ENCODE measurements around the gene OR56A3. TPM values are rescaled to one million over a fixed set of nuclear protein-coding genes. Genes with fewer than 3 reads are reported as not detected.

The OR56A3 gene
- total and polyA plus RNA-seq, 2 experiments from 2014 or later = not detected

DNA sequence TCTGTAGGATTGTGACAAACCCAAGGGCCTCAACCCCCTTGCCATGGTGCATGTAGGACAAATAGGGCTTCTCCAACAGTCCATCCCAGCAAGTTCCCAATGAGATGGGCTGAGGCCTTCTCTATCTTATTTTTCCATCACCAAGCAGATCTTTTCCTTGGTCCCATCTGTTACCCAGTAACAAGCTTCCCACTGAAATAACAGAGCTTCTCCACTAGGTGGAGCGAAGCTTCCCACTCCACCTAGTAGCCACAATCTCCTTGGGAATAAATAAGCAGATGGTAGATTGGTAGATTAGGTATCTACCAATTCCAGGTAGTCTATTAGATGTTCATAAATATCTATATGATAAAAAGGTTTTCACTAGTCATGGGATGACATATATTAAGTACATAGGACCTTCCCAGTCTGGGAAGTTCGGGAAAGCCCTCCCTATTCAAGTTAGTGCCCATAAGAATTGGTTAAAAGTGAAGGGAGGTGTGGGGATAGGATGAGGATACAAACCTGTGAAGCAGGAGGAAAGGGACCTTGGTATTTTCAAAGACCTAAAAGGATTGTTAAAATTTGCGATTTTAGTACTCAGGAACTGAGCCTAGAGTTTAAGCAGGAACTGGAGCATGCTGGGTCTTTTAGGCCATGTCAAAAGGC lies 50.7 kb downstream of the OR56A3 start:
- no peaks in the 10 kb centered on the region for H3K9me2 ChIP-seq (ENCODE audit: insufficient read depth)
- no peak overlapping the region for H3K27ac ChIP-seq (ENCODE audit: low read depth)
- DNase-seq (ENCODE audit: low spot score) = peak; percentile 65
- Mint-ChIP-seq H3K27me3 (ENCODE audit: insufficient read depth, low read depth, poor library complexity) (peaks cover 2% of the 10 kb centered on the region), H3K4me3 (no peak overlapping the region), H3K27ac (0 out of 2 replicates have a peak overlapping the region, but pooled peaks have one; percentile 61), H3K4me1 (peaks cover 3% of the 10 kb centered on the region; the same call in 1 of the 3 replicates), H3K9me3 (no peaks in the 10 kb centered on the region), H3K36me3 (ENCODE audit: low read depth) (no peaks in the 10 kb centered on the region)
- no peaks in the 10 kb centered on the region for H4K20me1 ChIP-seq (replicated peaks; ENCODE audit: insufficient read depth)
- no peak overlapping the region for H2AFZ ChIP-seq
- no peaks in the 10 kb centered on the region for H3F3A ChIP-seq (replicated peaks; ENCODE audit: low read depth)
- no peak for TF ChIP-seq ZNF114 (CRISPR knock-in tag; IDR thresholded peaks at IDR 0.05)
- TF ChIP-seq, protein P1, sequence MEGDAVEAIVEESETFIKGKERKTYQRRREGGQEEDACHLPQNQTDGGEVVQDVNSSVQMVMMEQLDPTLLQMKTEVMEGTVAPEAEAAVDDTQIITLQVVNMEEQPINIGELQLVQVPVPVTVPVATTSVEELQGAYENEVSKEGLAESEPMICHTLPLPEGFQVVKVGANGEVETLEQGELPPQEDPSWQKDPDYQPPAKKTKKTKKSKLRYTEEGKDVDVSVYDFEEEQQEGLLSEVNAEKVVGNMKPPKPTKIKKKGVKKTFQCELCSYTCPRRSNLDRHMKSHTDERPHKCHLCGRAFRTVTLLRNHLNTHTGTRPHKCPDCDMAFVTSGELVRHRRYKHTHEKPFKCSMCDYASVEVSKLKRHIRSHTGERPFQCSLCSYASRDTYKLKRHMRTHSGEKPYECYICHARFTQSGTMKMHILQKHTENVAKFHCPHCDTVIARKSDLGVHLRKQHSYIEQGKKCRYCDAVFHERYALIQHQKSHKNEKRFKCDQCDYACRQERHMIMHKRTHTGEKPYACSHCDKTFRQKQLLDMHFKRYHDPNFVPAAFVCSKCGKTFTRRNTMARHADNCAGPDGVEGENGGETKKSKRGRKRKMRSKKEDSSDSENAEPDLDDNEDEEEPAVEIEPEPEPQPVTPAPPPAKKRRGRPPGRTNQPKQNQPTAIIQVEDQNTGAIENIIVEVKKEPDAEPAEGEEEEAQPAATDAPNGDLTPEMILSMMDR (conservative IDR thresholded peaks at IDR 0.05; ENCODE audit: low read depth in 2 of 2) = peak; percentile 71 to 83
- H3K79me2 ChIP-seq (replicated peaks; ENCODE audit: insufficient read depth) = no peaks in the 10 kb centered on the region
- no peaks in the 10 kb centered on the region for H3K36me3 ChIP-seq (ENCODE audit: insufficient read depth)
- no peaks in the 10 kb centered on the region for H3K27me3 ChIP-seq (ENCODE audit: insufficient read depth)
- H3K4me2 ChIP-seq = no peak overlapping the region
- peak; percentile 83 for ATAC-seq
- H3K4me3 ChIP-seq = no peak overlapping the region
- H3K4me1 ChIP-seq (ENCODE audit: insufficient read depth) = no peaks in the 10 kb centered on the region

- H3K36me3 Mint-ChIP-seq (ENCODE audit: low read depth) = no peaks in the 10 kb centered on the region
- Histone ChIP-seq H2AFZ (no peak overlapping the region), H3K4me3 (no peak overlapping the region), H3F3A (replicated peaks; ENCODE audit: low read depth) (no peaks in the 10 kb centered on the region), H3K36me3 (ENCODE audit: insufficient read depth) (no peaks in the 10 kb centered on the region), H3K4me2 (no peak overlapping the region), H3K9me2 (ENCODE audit: insufficient read depth) (no peaks in the 10 kb centered on the region), H3K27me3 (ENCODE audit: insufficient read depth) (no peaks in the 10 kb centered on the region), H3K79me2 (replicated peaks; ENCODE audit: insufficient read depth) (no peaks in the 10 kb centered on the region), H3K27ac (ENCODE audit: low read depth) (no peak overlapping the region), H4K20me1 (replicated peaks; ENCODE audit: insufficient read depth) (no peaks in the 10 kb centered on the region), H3K4me1 (ENCODE audit: insufficient read depth) (no peaks in the 10 kb centered on the region)
- H3K4me1 Mint-ChIP-seq = peaks cover 3% of the 10 kb centered on the region; the same call in 1 of the 3 replicates
- H3K27me3 Mint-ChIP-seq (ENCODE audit: insufficient read depth, low read depth, poor library complexity) = peaks cover 2% of the 10 kb centered on the region
- no peaks in the 10 kb centered on the region for H3K9me3 Mint-ChIP-seq
- DNase-seq (ENCODE audit: low spot score) (no peak), ATAC-seq (no peak)
- no peak overlapping the region for H3K4me3 Mint-ChIP-seq
- no peak overlapping the region for H3K27ac Mint-ChIP-seq
- TF ChIP-seq EZH2 (IDR thresholded peaks at IDR 0.05; ENCODE audit: low read depth, unreplicated experiment) (no peak), STAT1 (IDR thresholded peaks at IDR 0.05; ENCODE audit: unreplicated experiment) (no peak)
- TF ChIP-seq, protein P1 (conservative IDR thresholded peaks at IDR 0.05; ENCODE audit: low read depth in 2 of 2) = no peak
These were observed 52.7 kb downstream of the OR56A3 start for GRCh38 chr11:5994791-5995190.

Other genes with a start within 250 kb of the OR56A3 start
- 0.28 TPM in 1 of 2 replicates, not detected in the other for gene OR56B1, start 205.8 kb upstream of the OR56A3 start, total RNA-seq (2014; rRNA removed; shearing (Covaris generic))
- not detected in 2 replicates for gene OR56B1, start 205.8 kb upstream of the OR56A3 start, polyA plus RNA-seq (2016; fragmentation: Nextera tagmentation; extraction: Ambion mirVana)
- gene OR52N4, start 188.0 kb upstream of the OR56A3 start, total RNA-seq (2014; rRNA removed; shearing (Covaris generic)) = 0.27 TPM in 1 of 2 replicates, not detected in the other
- gene OR52N4, start 188.0 kb upstream of the OR56A3 start, polyA plus RNA-seq (2016; fragmentation: Nextera tagmentation; extraction: Ambion mirVana) = not detected in 2 replicates
- not detected in 2 replicates for gene OR52N5, start 158.9 kb upstream of the OR56A3 start, total RNA-seq (2014; rRNA removed; shearing (Covaris generic))
- not detected in 2 replicates for gene OR52N5, start 158.9 kb upstream of the OR56A3 start, polyA plus RNA-seq (2016; fragmentation: Nextera tagmentation; extraction: Ambion mirVana)
- gene OR52N1, start 151.0 kb upstream of the OR56A3 start, total RNA-seq (2014; rRNA removed; shearing (Covaris generic)) = not detected in 2 replicates
- not detected in 2 replicates for gene OR52N1, start 151.0 kb upstream of the OR56A3 start, polyA plus RNA-seq (2016; fragmentation: Nextera tagmentation; extraction: Ambion mirVana)
- gene OR52N2, start 133.3 kb upstream of the OR56A3 start, total RNA-seq (2014; rRNA removed; shearing (Covaris generic)) = 0.89 TPM in 1 of 2 replicates, not detected in the other
- gene OR52N2, start 133.3 kb upstream of the OR56A3 start, polyA plus RNA-seq (2016; fragmentation: Nextera tagmentation; extraction: Ambion mirVana) = 0.19 and 0.43 TPM in 2 replicates
- gene OR52E6, start 100.4 kb upstream of the OR56A3 start, total RNA-seq (2014; rRNA removed; shearing (Covaris generic)) = 0.66 TPM in 1 of 2 replicates, not detected in the other
- gene OR52E6, start 100.4 kb upstream of the OR56A3 start, polyA plus RNA-seq (2016; fragmentation: Nextera tagmentation; extraction: Ambion mirVana) = not detected in 2 replicates
- gene OR52E8, start 84.6 kb upstream of the OR56A3 start, total RNA-seq (2014; rRNA removed; shearing (Covaris generic)) = 0.21 TPM in 1 of 2 replicates, not detected in the other
- not detected in 2 replicates for gene OR52E8, start 84.6 kb upstream of the OR56A3 start, polyA plus RNA-seq (2016; fragmentation: Nextera tagmentation; extraction: Ambion mirVana)
- gene OR52E4, start 61.6 kb upstream of the OR56A3 start, total RNA-seq (2014; rRNA removed; shearing (Covaris generic)) = not detected in 2 replicates
- gene OR52E4, start 61.6 kb upstream of the OR56A3 start, polyA plus RNA-seq (2016; fragmentation: Nextera tagmentation; extraction: Ambion mirVana) = not detected in 2 replicates
- gene OR52E5, start 49.0 kb upstream of the OR56A3 start, total RNA-seq (2014; rRNA removed; shearing (Covaris generic)) = not detected in 2 replicates
- gene OR52E5, start 49.0 kb upstream of the OR56A3 start, polyA plus RNA-seq (2016; fragmentation: Nextera tagmentation; extraction: Ambion mirVana) = not detected in 2 replicates
- gene OR56A5, start 26.2 kb downstream of the OR56A3 start, total RNA-seq (2014; rRNA removed; shearing (Covaris generic)) = 1.9 TPM in 1 of 2 replicates, not detected in the other
- not detected in 2 replicates for gene OR56A5, start 26.2 kb downstream of the OR56A3 start, polyA plus RNA-seq (2016; fragmentation: Nextera tagmentation; extraction: Ambion mirVana)
- 0.17 TPM in 1 of 2 replicates, not detected in the other for gene OR52L1, start 44.7 kb downstream of the OR56A3 start, total RNA-seq (2014; rRNA removed; shearing (Covaris generic))
- not detected in 2 replicates for gene OR52L1, start 44.7 kb downstream of the OR56A3 start, polyA plus RNA-seq (2016; fragmentation: Nextera tagmentation; extraction: Ambion mirVana)
- 0.10 and 0.23 TPM in 2 replicates for gene OR56A4, start 64.7 kb downstream of the OR56A3 start, total RNA-seq (2014; rRNA removed; shearing (Covaris generic))
- gene OR56A4, start 64.7 kb downstream of the OR56A3 start, polyA plus RNA-seq (2016; fragmentation: Nextera tagmentation; extraction: Ambion mirVana) = 0.16 and 0.23 TPM in 2 replicates
- gene OR56A1, start 88.5 kb downstream of the OR56A3 start, total RNA-seq (2014; rRNA removed; shearing (Covaris generic)) = 0.35 and 0.97 TPM in 2 replicates
- 0.06 and 0.10 TPM in 2 replicates for gene OR56A1, start 88.5 kb downstream of the OR56A3 start, polyA plus RNA-seq (2016; fragmentation: Nextera tagmentation; extraction: Ambion mirVana)
- gene OR56B4, start 165.4 kb downstream of the OR56A3 start, total RNA-seq (2014; rRNA removed; shearing (Covaris generic)) = not detected in 2 replicates
- gene OR56B4, start 165.4 kb downstream of the OR56A3 start, polyA plus RNA-seq (2016; fragmentation: Nextera tagmentation; extraction: Ambion mirVana) = not detected in 2 replicates
- gene OR52B2, start 228.1 kb downstream of the OR56A3 start, total RNA-seq (2014; rRNA removed; shearing (Covaris generic)) = not detected in 2 replicates
- not detected in 2 replicates for gene OR52B2, start 228.1 kb downstream of the OR56A3 start, polyA plus RNA-seq (2016; fragmentation: Nextera tagmentation; extraction: Ambion mirVana)

Measured in GM23338 (cell line).